Osteoblast (primary cell): ENCODE measurements around the gene CNTNAP3B. TPM values are rescaled to one million over a fixed set of nuclear protein-coding genes. Genes with fewer than 3 reads are reported as not detected.
"Not testable (repeated sequence)": the region's sequence is repeated elsewhere in the genome, so short reads cannot be mapped to it uniquely, and the experiment has no call there.

Experiments used
- DNase-seq: peaks from one replicate; pipeline ENCODE4 v3.0.0; 2011; ENCODE audit warnings: low spot score, mixed read lengths; ENCODE audit not compliant: insufficient read length; ENCODE audit errors: missing footprints
- H2AFZ ChIP-seq: 2 replicates; pipeline ENCODE4 v1.6.0; 2011; ENCODE audit warnings: mild to moderate bottlenecking, low read length
- H3K27ac ChIP-seq: 2 replicates; pipeline ENCODE4 v1.5.1; 2011; ENCODE audit warnings: mild to moderate bottlenecking, low read depth, low read length, moderate library complexity
- H3K27me3 ChIP-seq: 2 replicates; pipeline ENCODE4 v1.6.0; 2012; ENCODE audit warnings: mild to moderate bottlenecking, control low read depth, inconsistent platforms, low read length, moderate library complexity; ENCODE audit not compliant: insufficient read depth
- H3K36me3 ChIP-seq: 2 replicates; pipeline ENCODE4 v1.5.1; 2011; ENCODE audit warnings: mild to moderate bottlenecking, low read length, control low read depth, moderate library complexity; ENCODE audit not compliant: insufficient read depth
- H3K4me1 ChIP-seq: 2 replicates; pipeline ENCODE4 v1.5.1; 2011; ENCODE audit warnings: mild to moderate bottlenecking, low read length, control low read depth, moderate library complexity; ENCODE audit not compliant: insufficient read depth
- H3K4me2 ChIP-seq: 2 replicates; pipeline ENCODE4 v1.6.0; 2011; ENCODE audit warnings: mild to moderate bottlenecking, low read length; ENCODE audit not compliant: insufficient read depth
- H3K4me3 ChIP-seq: fragments of 200-600 bp; sonication (generic); 3 replicates; pipeline ENCODE4 v1.5.1; 2012; ENCODE audit warnings: mild to moderate bottlenecking, low read length, inconsistent platforms; ENCODE audit not compliant: insufficient read depth
- H3K79me2 ChIP-seq: 2 replicates; pipeline ENCODE4 v1.6.0; 2012; ENCODE audit warnings: mild to moderate bottlenecking, low read length, control low read depth, inconsistent platforms; ENCODE audit not compliant: insufficient read depth
- H3K9me3 ChIP-seq: 2 replicates; pipeline ENCODE4 v1.5.1; 2011; ENCODE audit warnings: low read depth, low read length, control low read depth
- H4K20me1 ChIP-seq: 2 replicates; pipeline ENCODE4 v1.6.0; 2012; ENCODE audit warnings: mild to moderate bottlenecking, low read length, control low read depth; ENCODE audit not compliant: insufficient read depth
- total RNA-seq: library from RNA; depleted of rRNA; stranded (reverse); fragments of >200 nt; gene quantifications from 2 replicates; pipeline ENCODE4 v1.2.3, GENCODE V29; 2012

Gene CNTNAP3B
- total RNA-seq, 1 donor = 30.8 TPM

DNA sequence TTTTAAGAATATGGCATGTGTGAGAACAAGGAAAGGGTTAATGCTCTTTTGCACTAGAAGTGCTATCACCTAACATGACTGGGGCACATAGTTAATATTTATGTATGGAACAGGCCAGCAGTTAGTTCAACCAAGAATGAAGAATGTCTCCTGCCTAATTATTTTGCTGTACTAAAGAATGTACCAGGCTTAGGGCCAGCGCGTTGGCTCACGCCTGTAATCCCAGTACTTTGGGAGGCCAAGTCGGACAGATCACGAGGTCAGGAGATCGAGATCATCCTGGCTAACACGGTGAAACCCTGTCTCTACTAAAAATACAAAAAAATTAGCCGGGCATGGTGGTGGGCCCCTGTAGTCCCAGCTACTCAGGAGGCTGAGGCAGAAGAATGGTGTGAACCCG, 114.9 kb downstream of the CNTNAP3B start:
- DNase-seq, H3K27ac ChIP-seq, H2AFZ ChIP-seq, H4K20me1 ChIP-seq, H3K4me2 ChIP-seq, H3K79me2 ChIP-seq, H3K9me3 ChIP-seq, H3K4me1 ChIP-seq, H3K4me3 ChIP-seq, H3K27me3 ChIP-seq, H3K36me3 ChIP-seq: not testable (repeated sequence)

DNA sequence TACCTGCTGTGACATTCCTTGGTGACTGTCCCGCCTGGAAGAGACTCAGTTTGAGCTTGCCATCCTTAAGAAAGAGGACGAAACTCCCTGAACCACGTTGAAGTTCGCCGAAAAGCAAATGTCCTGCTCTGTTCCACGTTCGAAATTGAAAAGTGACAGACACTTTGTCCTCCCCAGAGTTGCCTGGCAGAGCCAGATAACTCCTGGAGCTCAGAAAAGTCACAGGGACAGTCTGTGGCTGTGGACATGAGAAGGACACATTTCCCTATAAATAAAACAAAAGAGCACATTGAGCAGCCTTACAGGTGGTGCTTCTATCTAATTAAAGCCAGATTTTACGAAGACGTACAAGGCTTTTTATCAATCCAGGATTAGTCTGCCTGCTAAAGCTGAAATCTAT, 137.6 kb downstream of the CNTNAP3B start:
- H3K27ac ChIP-seq, H3K4me2 ChIP-seq, H3K9me3 ChIP-seq, H3K27me3 ChIP-seq, DNase-seq, H3K4me3 ChIP-seq, H3K79me2 ChIP-seq, H2AFZ ChIP-seq, H3K4me1 ChIP-seq, H3K36me3 ChIP-seq, H4K20me1 ChIP-seq: not testable (repeated sequence)

DNA sequence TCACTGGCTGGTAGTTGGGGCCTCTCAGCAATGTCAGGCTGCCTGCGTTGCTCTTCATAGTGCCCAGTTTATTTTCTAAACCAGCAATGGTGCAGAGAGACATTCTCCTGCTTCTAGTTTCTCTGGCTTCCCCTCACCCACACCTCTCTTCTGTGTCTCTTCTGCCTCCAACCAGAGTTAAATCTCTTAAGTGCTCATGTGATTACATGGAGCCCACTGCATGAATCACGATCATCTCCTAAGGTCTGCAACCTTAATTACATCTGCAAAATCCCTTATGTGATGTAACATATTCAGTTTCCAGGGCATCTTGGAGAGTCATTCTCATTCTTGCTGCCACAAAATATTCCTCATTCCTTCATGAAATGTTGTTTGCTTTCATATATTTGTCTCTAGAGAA, 149.0 kb downstream of the CNTNAP3B start:
- H3K27ac ChIP-seq, H3K4me1 ChIP-seq, DNase-seq, H3K36me3 ChIP-seq, H3K9me3 ChIP-seq, H3K79me2 ChIP-seq, H4K20me1 ChIP-seq, H3K4me2 ChIP-seq, H3K27me3 ChIP-seq, H3K4me3 ChIP-seq, H2AFZ ChIP-seq: not testable (repeated sequence)

DNA sequence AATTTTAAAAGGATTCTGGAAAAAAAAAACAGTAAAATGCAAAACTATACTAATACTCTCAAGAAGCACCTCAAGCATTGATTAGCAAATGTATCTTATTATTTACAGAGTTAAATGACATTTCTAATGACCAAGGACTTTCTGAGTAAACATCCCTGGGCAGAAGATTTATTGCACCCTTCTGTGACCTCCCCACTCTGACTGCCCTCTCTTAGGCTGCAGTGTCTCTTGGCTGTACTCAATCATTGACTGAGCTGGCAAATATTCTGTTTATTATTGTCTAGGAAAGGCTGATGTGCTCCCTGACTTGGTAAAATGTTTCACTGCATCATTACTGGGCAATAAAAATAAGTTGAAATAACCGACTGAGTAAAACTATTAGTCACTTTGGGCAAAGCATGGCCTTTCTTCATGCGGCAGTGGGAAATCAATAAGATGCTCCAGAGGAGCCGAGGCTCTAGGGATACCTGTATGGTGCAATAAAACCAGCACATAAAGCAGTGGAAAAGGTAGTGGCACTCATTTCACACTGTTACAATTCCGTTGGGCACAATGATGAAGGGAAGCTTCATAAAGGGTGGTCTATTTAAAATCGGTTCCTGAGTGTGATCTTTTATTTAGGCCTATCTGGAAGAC, 151.1 kb downstream of the CNTNAP3B start:
- not testable (repeated sequence) for H3K27me3 ChIP-seq, H3K9me3 ChIP-seq, H4K20me1 ChIP-seq, H3K36me3 ChIP-seq, H3K79me2 ChIP-seq, DNase-seq, H3K4me1 ChIP-seq, H3K4me3 ChIP-seq, H2AFZ ChIP-seq, H3K27ac ChIP-seq, H3K4me2 ChIP-seq

DNA sequence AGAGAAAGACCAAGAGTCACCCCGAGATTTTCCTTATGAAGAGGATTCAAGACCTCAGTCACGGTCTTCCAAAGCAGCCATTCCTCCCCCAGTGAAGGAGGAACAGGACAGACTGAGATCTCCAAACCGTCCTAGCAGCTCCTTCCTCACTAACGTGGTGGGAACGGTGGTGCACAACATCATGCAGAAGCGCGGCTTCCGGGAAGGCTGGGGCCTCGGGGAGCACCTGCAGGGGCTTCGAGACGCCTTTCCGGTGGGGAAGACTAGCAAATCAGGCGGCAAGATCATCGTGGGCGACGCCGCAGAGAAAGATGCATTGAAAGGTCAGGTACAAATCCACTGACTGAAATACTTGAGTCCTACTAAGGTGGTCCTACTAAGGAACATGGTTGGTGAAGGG, 154.3 kb downstream of the CNTNAP3B start:
- not testable (repeated sequence) for H3K36me3 ChIP-seq, H3K4me2 ChIP-seq, H3K79me2 ChIP-seq, H3K4me3 ChIP-seq, H3K27me3 ChIP-seq, H4K20me1 ChIP-seq, DNase-seq, H3K9me3 ChIP-seq, H2AFZ ChIP-seq, H3K4me1 ChIP-seq, H3K27ac ChIP-seq

DNA sequence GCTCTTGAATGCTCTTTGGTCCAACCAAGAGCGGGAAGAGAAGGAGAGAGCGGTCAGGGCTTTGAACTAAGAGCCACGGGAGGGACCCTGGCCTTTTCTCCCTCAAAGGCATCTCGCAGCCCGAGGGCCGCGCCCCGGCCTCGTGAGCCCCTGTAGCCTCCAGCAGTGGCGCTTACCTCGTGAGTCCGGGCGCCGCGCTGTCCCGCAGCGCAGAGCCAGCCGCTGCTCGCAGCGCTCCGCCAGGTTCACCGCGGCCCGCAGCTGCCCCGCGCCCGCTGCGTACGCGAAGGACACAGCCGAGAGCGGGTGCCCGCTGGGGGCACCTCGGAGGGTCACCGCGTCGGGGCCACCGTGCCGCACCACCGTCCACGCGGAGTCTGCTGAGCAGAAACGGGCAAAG, 176.2 kb downstream of the CNTNAP3B start:
- H3K27ac ChIP-seq, H3K4me1 ChIP-seq, DNase-seq, H3K79me2 ChIP-seq, H3K4me2 ChIP-seq, H3K27me3 ChIP-seq, H4K20me1 ChIP-seq, H2AFZ ChIP-seq, H3K4me3 ChIP-seq, H3K9me3 ChIP-seq, H3K36me3 ChIP-seq: not testable (repeated sequence)

DNA sequence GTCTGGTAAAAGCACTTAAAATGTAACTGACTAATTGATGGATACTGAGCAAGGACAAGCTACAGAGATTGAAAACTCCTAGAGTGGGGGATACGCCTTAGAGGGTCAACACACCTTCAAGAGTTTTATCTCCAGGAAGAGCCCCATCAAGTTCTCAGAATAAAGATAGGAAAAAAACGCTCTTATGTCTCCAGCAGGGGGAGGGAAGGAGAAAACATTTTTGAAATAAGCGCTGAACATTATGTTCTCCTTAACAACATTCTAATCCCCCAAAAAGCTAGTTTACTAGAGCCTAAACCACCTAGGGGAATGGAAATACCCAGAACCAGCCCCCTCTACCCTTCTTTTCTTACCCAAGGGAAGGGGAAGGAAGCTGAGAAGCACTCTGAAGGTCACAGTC, 187.5 kb downstream of the CNTNAP3B start:
- H3K27me3 ChIP-seq, H4K20me1 ChIP-seq, H3K36me3 ChIP-seq, H3K9me3 ChIP-seq, H3K27ac ChIP-seq, H3K4me2 ChIP-seq, H3K4me1 ChIP-seq, H2AFZ ChIP-seq, DNase-seq, H3K79me2 ChIP-seq, H3K4me3 ChIP-seq: not testable (repeated sequence)

DNA sequence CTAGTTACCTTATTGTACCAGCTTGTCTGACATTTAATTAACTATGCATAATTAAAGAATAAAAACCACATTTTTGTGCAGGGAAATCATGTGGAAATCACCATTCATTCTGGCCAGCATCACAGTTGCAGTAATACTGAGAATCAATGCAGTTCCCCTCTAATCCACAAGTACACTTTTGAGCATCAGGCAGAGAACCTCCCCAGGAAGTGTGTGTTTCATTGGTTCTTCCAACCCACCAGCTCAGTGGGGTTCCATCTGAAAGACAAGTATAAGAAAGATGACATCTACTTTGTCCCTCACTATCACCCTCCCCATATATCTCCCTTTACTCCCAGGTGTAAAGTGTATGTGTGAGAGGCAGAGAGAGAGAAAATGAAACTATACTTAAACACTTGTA, 191.1 kb downstream of the CNTNAP3B start:
- not testable (repeated sequence) for H3K79me2 ChIP-seq, H3K27me3 ChIP-seq, H2AFZ ChIP-seq, H3K36me3 ChIP-seq, H3K4me1 ChIP-seq, H4K20me1 ChIP-seq, H3K4me2 ChIP-seq, H3K4me3 ChIP-seq, DNase-seq, H3K9me3 ChIP-seq, H3K27ac ChIP-seq

DNA sequence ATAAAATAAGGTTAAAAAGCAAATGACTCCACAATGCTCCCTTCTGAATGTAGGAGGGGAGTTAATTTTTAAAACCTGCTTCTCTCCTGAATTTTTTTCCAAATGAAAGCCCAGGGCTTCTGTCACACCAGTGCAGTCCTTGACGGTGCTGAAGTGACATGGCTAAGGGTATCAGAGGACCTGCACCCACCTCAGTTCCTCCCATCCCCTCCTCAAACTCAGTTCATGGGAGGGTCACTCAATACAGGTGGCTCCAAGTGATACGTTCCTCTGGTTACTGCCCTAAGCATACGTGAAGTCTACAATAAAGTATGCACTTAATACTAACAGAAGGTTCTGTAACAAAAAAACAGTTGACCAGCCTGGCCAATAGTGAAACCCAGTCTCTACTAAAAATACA, 193.5 kb downstream of the CNTNAP3B start:
- not testable (repeated sequence) for H3K27me3 ChIP-seq, H3K79me2 ChIP-seq, H3K9me3 ChIP-seq, H3K36me3 ChIP-seq, H3K4me1 ChIP-seq, H2AFZ ChIP-seq, H3K4me2 ChIP-seq, H4K20me1 ChIP-seq, DNase-seq, H3K27ac ChIP-seq, H3K4me3 ChIP-seq
